ENCODE measurements around the gene ARRB1.

DNA sequence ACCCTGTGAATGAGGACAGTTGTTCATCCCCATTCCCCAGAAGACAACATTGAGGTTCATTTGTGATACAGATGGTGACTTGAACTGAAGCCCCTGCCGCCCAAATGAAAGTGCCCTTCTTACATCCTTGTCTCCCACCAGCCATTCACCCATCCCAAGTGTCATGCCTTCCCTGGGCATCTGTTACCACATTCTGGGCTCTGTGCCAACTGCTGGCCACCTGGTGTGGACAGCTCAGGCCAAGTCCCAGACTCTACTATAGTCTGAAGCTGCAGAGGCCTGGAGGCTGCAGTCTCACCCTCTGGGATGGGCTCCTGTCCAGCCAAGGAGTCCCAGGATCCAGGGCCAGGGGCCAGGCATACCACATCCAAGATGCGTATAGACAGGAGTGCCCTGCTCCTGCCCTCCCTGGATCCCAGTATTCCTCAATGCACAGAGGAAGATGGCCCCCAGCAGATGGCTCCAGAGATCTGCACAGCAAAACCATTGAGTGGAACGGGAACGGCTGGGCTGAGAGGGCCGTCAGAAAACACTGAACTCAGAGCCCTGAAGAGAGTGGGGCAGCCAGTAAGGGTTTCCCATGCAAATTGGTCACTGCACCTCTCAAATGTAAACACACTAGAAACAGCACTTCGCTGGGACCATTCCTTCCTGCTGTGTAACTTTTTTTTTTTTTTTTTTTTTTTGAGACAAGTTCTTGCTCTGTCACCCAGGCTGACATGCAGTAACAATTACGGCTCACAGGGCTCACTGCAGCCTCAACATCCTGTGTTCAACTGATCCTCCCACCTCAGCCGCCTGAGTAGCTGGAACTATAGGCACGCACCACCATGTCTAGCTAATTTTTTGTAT, 22.8 kb downstream of the ARRB1 start:
- TF ChIP-seq, protein P1, sequence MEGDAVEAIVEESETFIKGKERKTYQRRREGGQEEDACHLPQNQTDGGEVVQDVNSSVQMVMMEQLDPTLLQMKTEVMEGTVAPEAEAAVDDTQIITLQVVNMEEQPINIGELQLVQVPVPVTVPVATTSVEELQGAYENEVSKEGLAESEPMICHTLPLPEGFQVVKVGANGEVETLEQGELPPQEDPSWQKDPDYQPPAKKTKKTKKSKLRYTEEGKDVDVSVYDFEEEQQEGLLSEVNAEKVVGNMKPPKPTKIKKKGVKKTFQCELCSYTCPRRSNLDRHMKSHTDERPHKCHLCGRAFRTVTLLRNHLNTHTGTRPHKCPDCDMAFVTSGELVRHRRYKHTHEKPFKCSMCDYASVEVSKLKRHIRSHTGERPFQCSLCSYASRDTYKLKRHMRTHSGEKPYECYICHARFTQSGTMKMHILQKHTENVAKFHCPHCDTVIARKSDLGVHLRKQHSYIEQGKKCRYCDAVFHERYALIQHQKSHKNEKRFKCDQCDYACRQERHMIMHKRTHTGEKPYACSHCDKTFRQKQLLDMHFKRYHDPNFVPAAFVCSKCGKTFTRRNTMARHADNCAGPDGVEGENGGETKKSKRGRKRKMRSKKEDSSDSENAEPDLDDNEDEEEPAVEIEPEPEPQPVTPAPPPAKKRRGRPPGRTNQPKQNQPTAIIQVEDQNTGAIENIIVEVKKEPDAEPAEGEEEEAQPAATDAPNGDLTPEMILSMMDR (IDR thresholded peaks at IDR 0.05), result peak; percentile 62
- TF ChIP-seq EZH2 (IDR thresholded peaks at IDR 0.05) (no peak), EZH2phosphoT487 (IDR thresholded peaks at IDR 0.05) (no peak)

Data from neural progenitor cell (in vitro differentiated cells).